SH-SY5Y (cell line): ENCODE data around the gene GJC1.

ENCODE experiments used
- GATA2 ChIP-seq: IDR thresholded peaks from 2 replicates; pipeline ENCODE4 v1.6.1; 2011; ENCODE audit warnings: mild to moderate bottlenecking, low read depth, low read length
- GATA3 ChIP-seq: IDR thresholded peaks from 2 replicates; pipeline ENCODE4 v1.6.1; 2011; ENCODE audit warnings: low read depth, mild to moderate bottlenecking, low read length, moderate library complexity

DNA sequence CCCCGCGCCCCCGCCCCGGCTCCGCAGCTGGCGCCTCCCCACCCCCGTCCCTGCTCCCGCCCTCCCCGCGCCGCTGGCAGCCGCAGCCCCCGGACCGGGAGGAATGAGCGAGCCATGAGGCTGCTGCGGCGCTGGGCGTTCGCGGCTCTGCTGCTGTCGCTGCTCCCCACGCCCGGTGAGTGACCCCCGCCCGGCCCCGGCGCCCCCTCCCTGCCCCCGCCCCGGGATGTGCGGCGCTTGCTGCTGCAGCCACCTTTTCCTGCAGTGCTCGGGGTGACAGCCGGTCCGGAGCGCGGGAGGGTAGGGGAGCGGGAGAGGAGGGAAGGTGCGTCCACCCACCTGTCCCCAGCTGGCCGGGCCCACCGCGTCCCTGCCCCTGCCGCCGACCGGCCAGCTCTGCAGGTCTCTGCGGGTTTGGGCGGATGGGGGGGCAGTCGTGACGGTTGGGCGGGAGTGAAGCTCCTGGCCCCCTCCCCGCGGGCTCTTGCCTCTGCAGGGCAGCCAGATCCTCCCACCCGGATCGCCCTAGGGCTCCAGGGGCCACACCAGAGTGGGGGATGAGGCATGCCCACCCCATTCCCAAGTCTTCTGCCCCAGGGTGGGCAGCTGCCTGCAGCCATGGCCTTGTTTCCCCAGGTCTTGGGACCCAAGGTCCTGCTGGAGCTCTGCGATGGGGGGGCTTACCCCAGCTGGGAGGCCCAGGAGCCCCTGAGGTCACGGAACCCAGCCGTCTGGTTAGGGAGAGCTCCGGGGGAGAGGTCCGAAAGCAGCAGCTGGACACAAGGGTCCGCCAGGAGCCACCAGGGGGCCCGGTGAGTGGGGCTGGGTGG is 70.8 kb downstream of the GJC1 start:
- TF ChIP-seq GATA2, result no peak
- TF ChIP-seq GATA3, result no peak
